Measurements from ENCODE around the gene HNRNPUL2. TPM values are rescaled to one million over a fixed set of nuclear protein-coding genes. Genes with fewer than 3 reads are reported as not detected.

HNRNPUL2 gene
- total and polyA plus RNA-seq, 2 of the 8 experiments (the other 6 are each of a cell fraction or from before 2014, with no cell fraction given): 14.9 to 46.4 TPM

DNA sequence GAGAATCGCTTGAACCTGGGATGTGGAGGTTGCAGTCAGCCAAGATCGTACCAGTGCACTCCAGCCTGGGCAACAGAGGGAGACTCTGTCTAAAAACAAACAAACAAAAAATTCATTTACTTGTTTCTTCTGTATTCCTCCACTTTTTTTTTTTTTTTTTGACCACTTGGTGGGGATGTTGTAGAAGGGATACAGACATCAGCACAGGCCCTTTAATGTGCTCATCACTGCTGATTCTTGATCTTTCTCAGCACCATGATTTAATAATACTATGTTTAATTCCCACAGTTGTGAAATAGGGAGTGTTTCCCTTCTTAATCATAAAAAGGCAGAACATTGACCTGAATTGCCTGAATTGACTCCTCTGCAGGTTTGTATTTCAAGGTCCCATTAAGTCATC lies 5.6 kb upstream of the HNRNPUL2 start:
- Histone ChIP-seq H3K9ac (replicated peaks in 1 of 4; ENCODE audit: extremely low read depth in 1 of 4, low read depth in 3 of 4, low read length in 3 of 4) (no peak overlapping the region), H3K18ac (ENCODE audit: extremely low read depth, low read length) (no peak overlapping the region), H3K4ac (replicated peaks; ENCODE audit: insufficient read length, low read depth, low read length) (no peak overlapping the region), H2BK20ac (ENCODE audit: low read length) (no peak overlapping the region), H2BK15ac (ENCODE audit: low read length) (no peak overlapping the region), H3K9me3 (ENCODE audit: insufficient read depth in 2 of 2, low read depth in 1 of 2, low read length in 1 of 2) (no peaks in the 10 kb centered on the region), H3K4me2 (ENCODE audit: insufficient read depth in 1 of 2, low read depth in 2 of 2, low read length in 2 of 2) (no peak overlapping the region), H2BK12ac (ENCODE audit: low read depth, low read length) (no peak overlapping the region), H2AK5ac (ENCODE audit: low read depth, low read length) (no peak overlapping the region), H4K8ac (ENCODE audit: extremely low read depth, insufficient read depth, low read length) (no peak overlapping the region), H3K23ac (ENCODE audit: insufficient read length) (no peak overlapping the region), H3K4me3 (ENCODE audit: extremely low read depth in 1 of 4, insufficient read depth in 2 of 4, low read depth in 3 of 4, low read length in 4 of 4) (no peak overlapping the region), H2BK120ac (replicated peaks; ENCODE audit: low read depth, low read length) (no peak overlapping the region), H3K79me1 (ENCODE audit: low read depth, low read length) (no peaks in the 10 kb centered on the region), H2AFZ (ENCODE audit: low read length) (no peak overlapping the region), H3K36me3 (ENCODE audit: control insufficient read depth in 2 of 4, insufficient read depth in 4 of 4, low read length in 3 of 4) (peaks cover 5 to 23% (median 8%) of the 10 kb centered on the region in 4 experiments; a peak in 7 of 8 replicates), H3K79me2 (ENCODE audit: control insufficient read depth in 1 of 2, insufficient read depth in 2 of 2, low read length in 2 of 2) (peaks cover 0 to 33% of the 10 kb centered on the region in 2 experiments; a peak in 3 of 4 replicates), H4K5ac (ENCODE audit: insufficient read length, low read depth, low read length) (no peak overlapping the region), H3K4me1 (replicated peaks in 1 of 4; ENCODE audit: control insufficient read depth in 3 of 4, insufficient read depth in 4 of 4, low read length in 3 of 4) (no peaks in the 10 kb centered on the region), H3K27ac (ENCODE audit: low read depth, low read length) (no peak overlapping the region), H3K14ac (ENCODE audit: insufficient read length) (no peak overlapping the region), H3K56ac (replicated peaks; ENCODE audit: insufficient read length, low read depth, low read length) (no peak overlapping the region), H2BK5ac (ENCODE audit: low read depth, low read length) (no peak overlapping the region), H3K23me2 (ENCODE audit: low read depth, low read length) (peaks cover 5% of the 10 kb centered on the region), H3K27me3 (replicated peaks in 1 of 4; ENCODE audit: control insufficient read depth in 3 of 4, extremely low read depth in 1 of 4, insufficient read depth in 3 of 4, low read length in 3 of 4) (no peaks in the 10 kb centered on the region), H4K91ac (replicated peaks; ENCODE audit: insufficient read length, low read length) (no peak overlapping the region), H4K20me1 (replicated peaks in 1 of 2; ENCODE audit: control insufficient read depth in 1 of 2, insufficient read depth in 2 of 2, low read length in 2 of 2) (no peaks in the 10 kb centered on the region)
- FAIRE-seq (no peak), DNase-seq (ENCODE audit: low read depth in 1 of 2, low spot score in 2 of 2) (no peak)
- peak; percentile 51 to 56; a peak in 3 of 4 replicates for TF ChIP-seq RAD21 (IDR thresholded peaks at IDR 0.05 in 1 of 2, conservative IDR thresholded peaks at IDR 0.05 in 1 of 2; ENCODE audit: low read depth in 2 of 2, low read length in 2 of 2)
- no peak for TF ChIP-seq BACH1 (IDR thresholded peaks at IDR 0.05; ENCODE audit: low read length)
- POLR2A ChIA-PET (ENCODE audit: partially characterized antibody): interaction anchor here (1.0 to 10.9 kb wide), 4 partner anchors 19 to 121 kb away, joined by 3 to 192 read pairs (median 98); partner anchors contain the start of genes TAF6L and ZBTB3
- CTCF ChIA-PET (ENCODE audit: partially characterized antibody): interaction anchor here (0.7 to 6.1 kb wide), 6 partner anchors 17 to 863 kb away, joined by 3 to 32 read pairs (median 4); partner anchors contain the start of gene TMEM179B
- 92% methylated on average over 2 of the region's 2 CpGs; no CpG with 5 or more reads in 1 of the 2 experiments for WGBS, 2 experiments (ENCODE audit: extremely low coverage in 1 of 2, insufficient coverage in 1 of 2, insufficient read length in 1 of 2, insufficient replicate concordance in 2 of 2, low coverage in 1 of 2, low lambda C conversion rate in 2 of 2, missing lambda C conversion rate in 1 of 2)
